Lung (tissue), 12 donors: ENCODE measurements around the gene HCAR2. TPM values are rescaled to one million over a fixed set of nuclear protein-coding genes. Genes with fewer than 3 reads are reported as not detected.

Experiments used
- ATAC-seq: fragments of 200-7000 bp; cut with Tn5 transposase; one replicate; pipeline ENCODE4 v1.9.1; 2020; ENCODE audit warnings: moderate number of reproducible peaks; ENCODE audit not compliant: insufficient read depth, low FRiP score
- DNase-seq, 3 donors: peaks; one replicate each; pipeline ENCODE4 v3.0.0-alpha.2; 2013 to 2017
- H3K27ac ChIP-seq, 2 donors: one replicate each; pipeline ENCODE4 v1.5.1; 2013; ENCODE audit warnings: mild to moderate bottlenecking in 2 of 2, moderate library complexity in 2 of 2, control low read depth in 1 of 2, inconsistent platforms in 1 of 2, low read depth in 1 of 2, low read length in 1 of 2
- H3K27me3 ChIP-seq, 3 donors: one replicate each; pipeline ENCODE4 v1.5.1; 2013; ENCODE audit warnings: low read length in 2 of 3; ENCODE audit not compliant: control insufficient read depth in 3 of 3, insufficient read depth in 3 of 3
- H3K36me3 ChIP-seq, 4 donors: one replicate each; pipeline ENCODE4 v1.5.1; 2013; ENCODE audit warnings: low read length in 4 of 4, mild to moderate bottlenecking in 1 of 4, moderate library complexity in 1 of 4; ENCODE audit not compliant: control insufficient read depth in 4 of 4, insufficient read depth in 4 of 4
- H3K4me1 ChIP-seq, 5 donors: one replicate each; pipeline ENCODE4 v1.5.1; 2013; ENCODE audit warnings: low read length in 5 of 5, mild to moderate bottlenecking in 2 of 5, moderate library complexity in 1 of 5; ENCODE audit not compliant: control insufficient read depth in 5 of 5, insufficient read depth in 5 of 5
- H3K4me3 ChIP-seq: one replicate; pipeline ENCODE4 v1.5.1; 2013; ENCODE audit warnings: mild to moderate bottlenecking, control low read depth, moderate library complexity
- H3K9ac ChIP-seq, 2 donors: one replicate each; pipeline ENCODE4 v1.5.1; 2013; ENCODE audit warnings: low read length in 2 of 2, control low read depth in 1 of 2; ENCODE audit not compliant: insufficient read depth in 1 of 2
- H3K9me3 ChIP-seq, 4 donors: one replicate each; pipeline ENCODE4 v1.5.1; 2013; ENCODE audit warnings: low read length in 3 of 4, mild to moderate bottlenecking in 1 of 4, moderate library complexity in 1 of 4; ENCODE audit not compliant: control insufficient read depth in 4 of 4, insufficient read depth in 3 of 4
- WGBS, 2 donors: extraction: QIAGEN DNeasy Blood & Tissue Kit; methylation state at CpG; one replicate each; pipeline ENCODE4 v1.1.7; 2013; 5-methylcytosine and 5-hydroxymethylcytosine counted together
- polyA plus RNA-seq, 2 donors: library from polyadenylated mRNA; stranded (reverse); fragments of 200-250 nt; gene quantifications; one replicate each; pipeline ENCODE4 v1.2.1, GENCODE V29; 2013
- total RNA-seq, 2 donors: library from RNA; depleted of rRNA in 1 of 2; stranded (reverse); fragments of >200 nt in 1 of 2; gene quantifications; one replicate each; pipeline ENCODE4 v1.2.1, GENCODE V29; 2014 to 2021
- TF ChIP-seq, protein P1 (sequence below): IDR thresholded peaks from 2 replicates; pipeline ENCODE4 v1.5.1; 2012; ENCODE audit warnings: mild to moderate bottlenecking; ENCODE audit errors: control extremely low read depth, extremely low read depth
- donor health status: control.
- donor health status: control.
- donor health status: Bipolar disorder and iron deficiency.
- donor health status: healthy.
- donor health status: DM: yes; HTN: yes; CAD: no.

HCAR2 gene
- total and polyA plus RNA-seq, 4 donors = 1.4 to 31.4 (median 6.5) TPM

DNA sequence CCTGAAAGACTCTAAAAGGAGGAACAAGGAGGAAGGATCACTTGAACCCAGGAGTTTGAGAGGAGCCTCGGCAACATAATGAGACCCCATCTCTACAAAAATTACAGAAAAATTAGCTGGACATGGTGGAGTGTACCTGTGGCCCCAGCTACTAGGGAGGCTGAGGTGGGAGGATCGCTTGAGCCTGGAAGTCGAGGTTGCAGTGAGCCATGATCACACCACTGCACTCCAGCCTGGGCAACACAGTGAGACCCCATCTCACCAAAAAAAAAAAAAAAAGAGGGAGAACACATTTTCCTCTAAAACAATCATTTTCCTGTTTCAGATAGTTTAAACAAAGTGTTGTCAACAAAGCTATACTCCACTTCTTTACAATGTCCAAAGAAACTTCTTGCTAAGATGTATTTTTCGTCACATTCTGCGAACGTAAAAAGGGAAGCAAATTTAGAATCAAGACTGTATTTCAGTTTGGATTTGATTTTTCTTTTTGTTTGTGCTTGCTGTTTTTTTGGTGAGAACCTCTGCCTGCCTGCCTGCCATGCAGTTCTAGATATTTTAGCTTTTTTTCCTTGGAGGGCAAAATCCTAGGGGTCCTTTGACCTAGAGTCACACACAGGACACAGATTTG, 22.4 kb upstream of the HCAR2 start:
- TF ChIP-seq, protein P1, sequence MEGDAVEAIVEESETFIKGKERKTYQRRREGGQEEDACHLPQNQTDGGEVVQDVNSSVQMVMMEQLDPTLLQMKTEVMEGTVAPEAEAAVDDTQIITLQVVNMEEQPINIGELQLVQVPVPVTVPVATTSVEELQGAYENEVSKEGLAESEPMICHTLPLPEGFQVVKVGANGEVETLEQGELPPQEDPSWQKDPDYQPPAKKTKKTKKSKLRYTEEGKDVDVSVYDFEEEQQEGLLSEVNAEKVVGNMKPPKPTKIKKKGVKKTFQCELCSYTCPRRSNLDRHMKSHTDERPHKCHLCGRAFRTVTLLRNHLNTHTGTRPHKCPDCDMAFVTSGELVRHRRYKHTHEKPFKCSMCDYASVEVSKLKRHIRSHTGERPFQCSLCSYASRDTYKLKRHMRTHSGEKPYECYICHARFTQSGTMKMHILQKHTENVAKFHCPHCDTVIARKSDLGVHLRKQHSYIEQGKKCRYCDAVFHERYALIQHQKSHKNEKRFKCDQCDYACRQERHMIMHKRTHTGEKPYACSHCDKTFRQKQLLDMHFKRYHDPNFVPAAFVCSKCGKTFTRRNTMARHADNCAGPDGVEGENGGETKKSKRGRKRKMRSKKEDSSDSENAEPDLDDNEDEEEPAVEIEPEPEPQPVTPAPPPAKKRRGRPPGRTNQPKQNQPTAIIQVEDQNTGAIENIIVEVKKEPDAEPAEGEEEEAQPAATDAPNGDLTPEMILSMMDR = no peak
- 60 to 76% methylated on average over 6 of the region's 6 CpGs for WGBS, 2 donors
- ATAC-seq (no peak), DNase-seq (no peak)
- H3K4me3 ChIP-seq = no peak overlapping the region
- no peaks in the 10 kb centered on the region for H3K36me3 ChIP-seq
- H3K27me3 ChIP-seq = no peaks in the 10 kb centered on the region
- H3K9ac ChIP-seq = no peak overlapping the region
- H3K4me1 ChIP-seq = peaks cover 0 to 4% (median 0%) of the 10 kb centered on the region in 5 donors
- H3K27ac ChIP-seq = no peak overlapping the region
- H3K9me3 ChIP-seq = no peaks in the 10 kb centered on the region

DNA sequence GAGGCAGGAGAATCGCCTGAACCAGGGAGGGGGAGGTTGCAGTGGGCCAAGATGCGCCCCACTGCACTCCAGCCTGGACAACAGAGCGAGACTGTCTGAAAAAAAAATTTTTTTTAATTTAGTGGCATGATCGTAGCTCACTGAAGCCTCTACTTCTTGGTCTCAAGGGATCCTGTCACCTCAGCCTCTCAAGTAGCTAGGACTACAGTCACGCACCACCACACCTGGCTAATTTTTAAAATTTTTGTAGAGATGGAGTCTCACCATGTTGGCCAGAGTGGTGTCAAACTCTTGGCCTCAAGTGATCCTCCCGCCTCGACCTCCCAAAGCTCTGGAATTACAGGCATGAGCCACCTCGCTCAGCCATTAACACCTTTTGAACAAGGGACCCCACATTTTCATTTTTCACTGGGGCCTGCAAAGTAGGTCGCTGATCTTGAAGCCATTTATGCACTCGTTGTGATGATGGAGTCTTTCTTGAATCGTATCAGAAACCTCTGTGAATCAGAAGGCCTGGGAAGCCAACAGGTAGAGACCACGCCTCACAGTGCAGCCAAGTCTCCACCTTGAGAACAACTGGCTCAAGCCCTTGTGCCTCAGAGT, 21.6 kb upstream of the HCAR2 start:
- TF ChIP-seq, protein P1 = no peak
- Histone ChIP-seq H3K36me3 (no peaks in the 10 kb centered on the region), H3K4me3 (no peak overlapping the region), H3K4me1 (peaks cover 0 to 4% (median 0%) of the 10 kb centered on the region in 5 donors), H3K9ac (no peak overlapping the region), H3K27ac (no peak overlapping the region), H3K9me3 (no peaks in the 10 kb centered on the region), H3K27me3 (no peaks in the 10 kb centered on the region)
- 91 to 97% methylated on average over 12 of the region's 12 CpGs for WGBS, 2 donors
- no peak for DNase-seq
- ATAC-seq = no peak

DNA sequence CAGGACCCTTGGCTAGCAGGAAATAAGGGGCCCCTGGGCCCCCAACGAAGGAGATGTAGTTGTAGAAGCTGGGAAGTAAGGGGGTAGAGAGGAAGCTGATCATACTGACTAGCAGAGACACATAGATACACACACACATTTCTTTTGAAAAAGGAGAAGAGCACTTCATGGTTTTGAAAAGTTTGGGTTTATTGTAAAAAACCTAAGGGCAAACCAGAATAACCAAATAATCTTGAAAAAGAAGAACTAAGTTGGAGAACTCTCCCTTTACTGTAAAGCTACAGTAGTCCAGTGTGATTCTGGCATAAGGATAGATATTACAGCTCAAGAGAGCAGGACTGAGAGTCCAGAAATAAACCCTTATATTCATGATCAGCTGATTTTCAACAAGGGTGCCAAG, 19.2 kb upstream of the HCAR2 start:
- H3K9me3 ChIP-seq = no peaks in the 10 kb centered on the region
- H3K4me1 ChIP-seq = peaks cover 0 to 4% (median 0%) of the 10 kb centered on the region in 5 donors
- DNase-seq (no peak), ATAC-seq (no peak)
- H3K9ac ChIP-seq = no peak overlapping the region
- no peak overlapping the region for H3K4me3 ChIP-seq
- TF ChIP-seq, protein P1 = no peak
- 13 to 44% methylated on average over 1 of the region's 1 CpG for WGBS, 2 donors
- no peaks in the 10 kb centered on the region for H3K27me3 ChIP-seq
- H3K36me3 ChIP-seq = no peaks in the 10 kb centered on the region
- no peak overlapping the region for H3K27ac ChIP-seq
